Muscle of leg (tissue), 11 donors: ENCODE measurements around the gene ATP2A3. TPM values are rescaled to one million over a fixed set of nuclear protein-coding genes. Genes with fewer than 3 reads are reported as not detected.
"Not testable (repeated sequence)": the region's sequence is repeated elsewhere in the genome, so short reads cannot be mapped to it uniquely, and the experiment has no call there.

ENCODE experiments used
- DNase-seq: peaks from one replicate; pipeline ENCODE4 v3.0.0; 2013
- H3K27ac ChIP-seq: one replicate; pipeline ENCODE4 v1.5.1; 2013; ENCODE audit warnings: mild to moderate bottlenecking, low read length, control low read depth
- H3K27me3 ChIP-seq: one replicate; pipeline ENCODE4 v1.6.1; 2013; ENCODE audit warnings: low read length; ENCODE audit not compliant: control insufficient read depth, insufficient read depth
- H3K36me3 ChIP-seq: one replicate; pipeline ENCODE4 v1.6.1; 2013; ENCODE audit warnings: low read length; ENCODE audit not compliant: control insufficient read depth, insufficient read depth
- H3K4me1 ChIP-seq: one replicate; pipeline ENCODE4 v1.6.1; 2013; ENCODE audit warnings: low read length; ENCODE audit not compliant: control insufficient read depth, insufficient read depth
- H3K4me3 ChIP-seq: one replicate; pipeline ENCODE4 v1.5.1; 2013; ENCODE audit warnings: low read length, control low read depth
- H3K9me3 ChIP-seq: replicated peaks from 2 replicates; pipeline ENCODE4 v1.6.1; 2013; ENCODE audit warnings: low read depth, low read length; ENCODE audit not compliant: control insufficient read depth
- WGBS: methylation state at CpG from one replicate; pipeline ENCODE4 v1.1.5; 2013; ENCODE audit warnings: missing lambda C conversion rate; ENCODE audit not compliant: insufficient coverage; 5-methylcytosine and 5-hydroxymethylcytosine counted together
- polyA plus RNA-seq, 8 donors: library from polyadenylated mRNA; unstranded; fragments of 120-200 nt; gene quantifications; one replicate each; pipeline versions ENCODE4 v1.2.1 to v1.2.3, GENCODE V29; 2013; ENCODE audit warnings: inconsistent platforms in 1 of 8, low replicate concordance in 1 of 8; ENCODE audit not compliant: insufficient read length in 8 of 8, insufficient read depth in 1 of 8
- total RNA-seq: library from RNA; stranded (reverse); fragments of 120-200 nt; gene quantifications from one replicate; pipeline ENCODE4 v1.2.4, GENCODE V29; 2013

Gene ATP2A3
- total and polyA plus RNA-seq, 9 donors: 2.5 to 6.8 (median 4.5) TPM

- H3K36me3 ChIP-seq, DNase-seq, H3K27me3 ChIP-seq, H3K4me3 ChIP-seq, H3K27ac ChIP-seq, H3K9me3 ChIP-seq: not testable (repeated sequence)
- WGBS: 83% methylated on average over 2 of the region's 3 CpGs
- H3K4me1 ChIP-seq: peaks cover 15% of the 10 kb centered on the region
Observed at GRCh38 chr17:3948551-3948950, 15.7 kb downstream of the ATP2A3 start.

DNA sequence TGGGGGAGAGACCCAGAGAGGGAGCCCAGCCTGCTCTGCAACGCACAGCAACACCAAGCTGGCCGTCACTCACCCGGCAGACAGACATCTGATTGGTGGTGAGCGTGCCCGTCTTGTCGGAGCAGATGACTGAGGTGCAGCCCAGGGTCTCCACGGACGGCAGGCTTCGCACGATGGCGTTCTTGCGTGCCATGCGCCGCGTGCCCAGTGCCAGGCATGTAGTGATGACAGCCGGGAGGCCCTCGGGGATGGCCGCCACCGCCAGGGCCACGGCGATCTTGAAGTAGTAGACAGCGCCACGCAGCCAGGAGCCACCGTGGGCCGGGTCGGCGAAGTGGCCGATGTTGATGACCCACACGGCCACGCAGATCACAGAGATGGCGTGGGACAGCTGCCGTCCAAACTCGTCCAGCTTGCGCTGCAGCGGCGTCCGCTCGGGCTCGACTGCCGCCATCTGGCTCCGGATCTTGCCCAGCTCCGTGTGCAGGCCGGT is 16.9 kb downstream of the ATP2A3 start:
- peaks cover 21% of the 10 kb centered on the region for H3K4me1 ChIP-seq
- DNase-seq: no peak
- H3K27me3 ChIP-seq: no peaks in the 10 kb centered on the region
- no peak overlapping the region for H3K27ac ChIP-seq
- 94% methylated on average over 35 of the region's 43 CpGs for WGBS
- H3K36me3 ChIP-seq: no peaks in the 10 kb centered on the region
- H3K9me3 ChIP-seq: no peaks in the 10 kb centered on the region
- no peak overlapping the region for H3K4me3 ChIP-seq

DNA sequence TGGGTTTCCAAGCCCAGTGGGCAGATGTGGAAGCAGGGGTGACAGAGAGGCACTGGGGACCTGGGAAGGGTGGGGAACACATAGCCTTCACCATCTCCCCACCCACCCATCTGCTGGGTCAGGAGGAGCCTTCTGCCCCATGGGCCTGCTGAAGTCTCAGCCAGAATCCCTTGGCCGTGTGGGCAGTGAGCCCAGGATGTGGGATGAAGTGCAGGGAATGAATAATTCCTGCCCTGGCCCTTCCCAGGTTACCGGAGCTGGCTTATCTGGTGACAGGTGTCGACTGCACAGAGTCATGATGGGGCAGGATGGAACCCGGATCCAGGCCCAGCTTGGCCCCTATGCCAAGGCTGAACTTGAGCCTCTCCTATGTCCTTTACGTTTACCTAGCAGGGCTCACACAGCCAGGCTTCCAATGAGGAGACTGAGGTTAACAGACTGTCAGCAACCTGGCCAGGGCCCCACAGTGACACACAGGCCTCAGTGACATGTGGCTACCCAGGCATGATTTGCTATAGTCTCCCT is 17.5 kb downstream of the ATP2A3 start:
- Histone ChIP-seq H3K27me3 (no peaks in the 10 kb centered on the region), H3K36me3 (no peaks in the 10 kb centered on the region), H3K27ac (no peak overlapping the region), H3K4me3 (no peak overlapping the region), H3K4me1 (peaks cover 21% of the 10 kb centered on the region), H3K9me3 (no peaks in the 10 kb centered on the region)
- DNase-seq: no peak
- 56% methylated on average over 4 of the region's 5 CpGs for WGBS

- Histone ChIP-seq H3K27me3 (no peaks in the 10 kb centered on the region), H3K4me1 (peaks cover 21% of the 10 kb centered on the region), H3K36me3 (no peaks in the 10 kb centered on the region), H3K27ac (peak overlapping the region; percentile 7), H3K4me3 (peak overlapping the region; percentile 15), H3K9me3 (no peaks in the 10 kb centered on the region)
- WGBS: 17% methylated on average over 67 of the region's 68 CpGs
- peak; percentile 77 for DNase-seq
Observed at GRCh38 chr17:3944485-3945388, 19.5 kb downstream of the ATP2A3 start.

DNA sequence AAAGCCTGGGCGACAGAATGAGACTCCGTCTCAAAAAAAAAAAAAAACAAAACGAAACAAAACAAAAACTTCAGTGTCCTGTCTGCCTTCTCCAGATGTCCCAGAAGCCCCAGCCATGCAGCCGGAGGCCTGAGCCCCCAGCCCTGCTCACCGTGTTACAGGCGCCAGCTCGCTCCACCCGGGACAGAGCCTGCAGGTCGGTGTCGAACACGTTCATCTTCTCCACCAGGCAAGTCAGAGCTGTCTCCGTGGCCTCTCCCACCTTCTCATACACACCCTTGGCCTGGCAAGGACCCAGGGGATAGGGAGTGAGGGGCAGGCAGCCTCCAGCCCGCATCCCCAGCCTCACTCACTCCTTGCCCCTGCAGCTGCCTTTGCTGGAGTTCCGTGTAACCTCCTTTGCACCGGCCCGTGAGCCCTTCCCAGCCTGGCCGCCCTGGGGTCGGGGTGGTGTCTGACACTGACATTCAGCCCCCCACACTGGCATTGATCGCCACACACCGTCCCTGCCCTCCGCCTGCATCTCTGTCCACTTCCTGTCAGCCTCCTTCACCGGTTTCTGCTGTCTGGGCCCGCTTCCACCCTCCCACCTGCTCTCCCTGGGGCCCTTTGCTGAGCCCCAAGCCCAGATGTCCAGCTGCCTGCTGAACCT is 20.9 kb downstream of the ATP2A3 start:
- no peak for DNase-seq
- H3K4me1 ChIP-seq: peaks cover 21% of the 10 kb centered on the region
- no peaks in the 10 kb centered on the region for H3K9me3 ChIP-seq
- no peak overlapping the region for H3K4me3 ChIP-seq
- H3K27ac ChIP-seq: no peak overlapping the region
- 55% methylated on average over 21 of the region's 23 CpGs for WGBS
- no peaks in the 10 kb centered on the region for H3K36me3 ChIP-seq
- no peaks in the 10 kb centered on the region for H3K27me3 ChIP-seq

GRCh38 chr17:3940965-3941698 is 23.1 kb downstream of the ATP2A3 start:
- WGBS: 95% methylated on average over 31 of the region's 48 CpGs
- Histone ChIP-seq H3K27me3 (no peaks in the 10 kb centered on the region), H3K4me3 (no peak overlapping the region), H3K9me3 (no peaks in the 10 kb centered on the region), H3K36me3 (no peaks in the 10 kb centered on the region), H3K27ac (no peak overlapping the region), H3K4me1 (peaks cover 17% of the 10 kb centered on the region)
- no peak for DNase-seq

- H3K4me3 ChIP-seq: no peak overlapping the region
- H3K27ac ChIP-seq: no peak overlapping the region
- H3K36me3 ChIP-seq: no peaks in the 10 kb centered on the region
- no peaks in the 10 kb centered on the region for H3K9me3 ChIP-seq
- peaks cover 6% of the 10 kb centered on the region for H3K4me1 ChIP-seq
- no peak for DNase-seq
- H3K27me3 ChIP-seq: no peaks in the 10 kb centered on the region
- WGBS: 96% methylated on average over 14 of the region's 17 CpGs
Observed at GRCh38 chr17:3937359-3937758, 26.9 kb downstream of the ATP2A3 start.

- peaks cover 6% of the 10 kb centered on the region for H3K4me1 ChIP-seq
- DNase-seq: no peak
- H3K27me3 ChIP-seq: no peaks in the 10 kb centered on the region
- no peaks in the 10 kb centered on the region for H3K36me3 ChIP-seq
- H3K27ac ChIP-seq: no peak overlapping the region
- H3K4me3 ChIP-seq: no peak overlapping the region
- H3K9me3 ChIP-seq: no peaks in the 10 kb centered on the region
- WGBS: 91% methylated on average over 7 of the region's 9 CpGs
Observed at GRCh38 chr17:3935825-3936355, 28.3 kb downstream of the ATP2A3 start.

DNA sequence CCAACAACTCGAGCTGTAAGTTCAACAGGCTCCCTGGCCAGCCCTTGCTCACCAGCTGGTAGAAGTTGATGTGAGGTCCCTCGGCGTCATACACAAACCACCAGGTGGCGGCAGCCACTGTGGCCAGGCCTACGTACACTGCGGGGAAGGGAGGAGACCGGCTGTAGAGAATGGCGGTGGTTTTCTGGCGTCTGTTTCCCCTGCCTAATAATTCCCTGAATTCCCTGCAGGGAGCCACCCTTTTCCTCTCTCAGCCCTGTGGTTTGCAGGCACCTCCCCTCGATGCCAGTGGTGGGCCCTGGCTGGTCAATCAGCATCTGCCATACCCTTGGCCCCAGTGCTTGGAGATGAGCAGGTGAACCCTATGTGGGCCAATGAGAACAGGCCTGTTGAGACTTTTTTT is 29.1 kb downstream of the ATP2A3 start:
- Histone ChIP-seq H3K9me3 (no peaks in the 10 kb centered on the region), H3K27ac (no peak overlapping the region), H3K4me1 (peaks cover 6% of the 10 kb centered on the region), H3K27me3 (no peaks in the 10 kb centered on the region), H3K4me3 (no peak overlapping the region), H3K36me3 (no peaks in the 10 kb centered on the region)
- no CpG with 5 or more reads among the region's 10 CpGs for WGBS
- peak; percentile 84 for DNase-seq
